Smooth muscle cell (in vitro differentiated cells): Measurements from ENCODE around the gene NFIC. TPM values are rescaled to one million over a fixed set of nuclear protein-coding genes. Genes with fewer than 3 reads are reported as not detected.
"Not testable (repeated sequence)": the region's sequence is repeated elsewhere in the genome, so short reads cannot be mapped to it uniquely, and the experiment has no call there.

ENCODE experiments used
- DNase-seq: peaks from one replicate; lab custom pipeline; 2025; ENCODE audit not compliant: unreplicated experiment; lab: John Stamatoyannopoulos, UW
- H2AFZ ChIP-seq: fragments of 200-600 bp; sonication (generic); 2 replicates; pipeline ENCODE4 v1.6.0; 2016; ENCODE audit warnings: antibody characterized with exemption, low read depth, mild to moderate bottlenecking
- H3F3A ChIP-seq: fragments of 200-600 bp; sonication (generic); 2 replicates; pipeline ENCODE4 v1.6.0; 2017; ENCODE audit warnings: antibody characterized with exemption, low read depth
- H3K27ac ChIP-seq: fragments of 200-600 bp; sonication (generic); 2 replicates; pipeline ENCODE4 v1.5.1; 2016; ENCODE audit warnings: low read depth, mild to moderate bottlenecking
- H3K27me3 ChIP-seq: fragments of 200-600 bp; sonication (generic); 2 replicates; pipeline ENCODE4 v1.6.1; 2016; ENCODE audit warnings: low read depth, mild to moderate bottlenecking
- H3K36me3 ChIP-seq: fragments of 200-600 bp; sonication (generic); 2 replicates; pipeline ENCODE4 v1.5.1; 2016; ENCODE audit warnings: low read depth
- H3K4me1 ChIP-seq: fragments of 200-600 bp; sonication (generic); 2 replicates; pipeline ENCODE4 v1.5.1; 2016; ENCODE audit warnings: low read depth
- H3K4me2 ChIP-seq: fragments of 200-600 bp; sonication (generic); 2 replicates; pipeline ENCODE4 v1.6.0; 2016; ENCODE audit warnings: mild to moderate bottlenecking
- H3K4me3 ChIP-seq: fragments of 200-600 bp; sonication (generic); 2 replicates; pipeline ENCODE4 v1.5.1; 2016; ENCODE audit warnings: mild to moderate bottlenecking
- H3K79me2 ChIP-seq: fragments of 200-600 bp; sonication (generic); 2 replicates; pipeline ENCODE4 v1.6.0; 2016; ENCODE audit warnings: low read depth, mild to moderate bottlenecking
- H3K9ac ChIP-seq: fragments of 200-600 bp; sonication (generic); 2 replicates; pipeline ENCODE4 v1.6.0; 2016; ENCODE audit warnings: low read depth
- H3K9me3 ChIP-seq: fragments of 200-600 bp; sonication (generic); replicated peaks from 2 replicates; pipeline ENCODE4 v1.5.1; 2016; ENCODE audit warnings: low read depth
- H4K20me1 ChIP-seq: fragments of 200-600 bp; sonication (generic); 2 replicates; pipeline ENCODE4 v1.6.0; 2016; ENCODE audit warnings: low read depth
- WGBS: methylation state at CpG from one replicate; pipeline ENCODE4 v1.1.7; 2016; ENCODE audit warnings: low lambda C conversion rate; 5-methylcytosine and 5-hydroxymethylcytosine counted together
- polyA plus RNA-seq: library from polyadenylated mRNA; unstranded; fragments of >200 nt; fragmentation: Nextera tagmentation; extraction: Ambion mirVana; gene quantifications from 2 replicates; pipeline ENCODE4 v1.2.1, GENCODE V29; 2016
- total RNA-seq: library from RNA; depleted of rRNA; stranded (reverse); fragments of >200 nt; gene quantifications from 2 replicates; pipeline ENCODE4 v1.2.3, GENCODE V29; 2014
- TF ChIP-seq, protein P1 (sequence below): fragments of 200-600 bp; sonication (generic); IDR thresholded peaks from 2 replicates; pipeline ENCODE4 v1.5.1; 2017; ENCODE audit warnings: borderline replicate concordance, mild to moderate bottlenecking, antibody characterized with exemption; ENCODE audit not compliant: insufficient read depth, poor library complexity, severe bottlenecking

The NFIC gene
- total and polyA plus RNA-seq, 2 experiments from 2014 or later = 7.9 to 33.2 TPM

DNA sequence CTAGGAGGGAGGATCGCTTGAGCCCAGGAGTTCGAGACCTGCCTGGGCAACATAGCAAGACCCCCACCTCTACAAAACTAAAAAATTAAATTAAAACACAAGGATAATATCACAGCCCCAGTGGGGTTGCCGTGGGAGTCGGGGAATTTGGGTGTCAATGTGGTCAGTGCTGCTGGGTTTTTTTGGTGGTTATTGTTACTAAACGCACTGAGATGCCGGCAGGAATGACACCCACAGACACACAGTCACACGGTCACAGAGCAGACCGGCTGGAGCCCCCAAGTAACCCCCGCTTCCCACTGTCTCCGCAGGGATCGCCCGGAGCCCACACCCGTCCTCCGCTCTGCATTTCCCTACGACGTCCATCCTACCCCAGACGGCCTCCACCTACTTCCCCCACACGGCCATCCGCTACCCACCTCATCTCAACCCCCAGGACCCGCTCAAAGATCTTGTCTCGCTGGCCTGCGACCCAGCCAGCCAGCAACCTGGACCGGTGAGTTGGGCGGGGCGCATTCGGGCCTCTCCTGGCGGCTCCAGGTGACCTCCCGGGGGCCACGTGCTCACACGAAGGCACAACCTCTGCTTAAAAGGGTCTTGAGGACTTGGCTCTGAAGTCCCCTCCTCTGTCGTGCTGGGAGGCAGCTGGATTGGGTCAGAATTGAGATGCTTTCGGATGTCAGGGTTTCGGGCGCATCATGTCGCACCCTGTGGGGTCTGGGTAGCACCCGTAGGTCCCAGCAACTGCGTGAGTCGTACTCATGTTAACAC is 86.0 kb downstream of the NFIC start:
- Histone ChIP-seq H3K9me3 (no peaks in the 10 kb centered on the region), H3K27ac (peak overlapping the region; percentile 89), H3K9ac (no peak overlapping the region), H3K27me3 (no peaks in the 10 kb centered on the region), H2AFZ (no peak overlapping the region), H3K79me2 (no peaks in the 10 kb centered on the region), H3K36me3 (no peaks in the 10 kb centered on the region), H3K4me1 (no peaks in the 10 kb centered on the region), H3K4me2 (no peak overlapping the region), H4K20me1 (no peaks in the 10 kb centered on the region), H3K4me3 (no peak overlapping the region), H3F3A (no peaks in the 10 kb centered on the region)
- 87% methylated on average over 38 of the region's 38 CpGs for WGBS
- DNase-seq = no peak
- TF ChIP-seq, protein P1, sequence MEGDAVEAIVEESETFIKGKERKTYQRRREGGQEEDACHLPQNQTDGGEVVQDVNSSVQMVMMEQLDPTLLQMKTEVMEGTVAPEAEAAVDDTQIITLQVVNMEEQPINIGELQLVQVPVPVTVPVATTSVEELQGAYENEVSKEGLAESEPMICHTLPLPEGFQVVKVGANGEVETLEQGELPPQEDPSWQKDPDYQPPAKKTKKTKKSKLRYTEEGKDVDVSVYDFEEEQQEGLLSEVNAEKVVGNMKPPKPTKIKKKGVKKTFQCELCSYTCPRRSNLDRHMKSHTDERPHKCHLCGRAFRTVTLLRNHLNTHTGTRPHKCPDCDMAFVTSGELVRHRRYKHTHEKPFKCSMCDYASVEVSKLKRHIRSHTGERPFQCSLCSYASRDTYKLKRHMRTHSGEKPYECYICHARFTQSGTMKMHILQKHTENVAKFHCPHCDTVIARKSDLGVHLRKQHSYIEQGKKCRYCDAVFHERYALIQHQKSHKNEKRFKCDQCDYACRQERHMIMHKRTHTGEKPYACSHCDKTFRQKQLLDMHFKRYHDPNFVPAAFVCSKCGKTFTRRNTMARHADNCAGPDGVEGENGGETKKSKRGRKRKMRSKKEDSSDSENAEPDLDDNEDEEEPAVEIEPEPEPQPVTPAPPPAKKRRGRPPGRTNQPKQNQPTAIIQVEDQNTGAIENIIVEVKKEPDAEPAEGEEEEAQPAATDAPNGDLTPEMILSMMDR = no peak

DNA sequence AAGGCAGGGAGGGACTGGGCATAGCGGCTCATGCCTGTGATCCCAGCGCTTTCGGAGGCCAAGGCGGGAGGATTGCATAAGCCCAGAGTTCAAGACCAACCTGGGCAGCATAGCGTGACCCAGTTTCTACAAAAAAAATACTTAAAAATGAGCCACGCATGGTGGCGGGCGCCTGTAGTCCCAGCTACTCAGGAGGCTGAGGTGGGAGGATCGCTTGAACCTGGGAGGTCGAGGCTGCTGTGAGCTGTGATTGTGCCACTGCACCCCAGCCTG is 86.5 kb downstream of the NFIC start:
- H3K27me3 ChIP-seq, H3K9me3 ChIP-seq, H3K79me2 ChIP-seq, H3K4me3 ChIP-seq, H3K4me2 ChIP-seq, H3K27ac ChIP-seq, H3K4me1 ChIP-seq, H2AFZ ChIP-seq, DNase-seq, H4K20me1 ChIP-seq, H3K36me3 ChIP-seq, H3F3A ChIP-seq, H3K9ac ChIP-seq: not testable (repeated sequence)
- 97% methylated on average over 10 of the region's 10 CpGs for whole genome bisulfite sequencing

DNA sequence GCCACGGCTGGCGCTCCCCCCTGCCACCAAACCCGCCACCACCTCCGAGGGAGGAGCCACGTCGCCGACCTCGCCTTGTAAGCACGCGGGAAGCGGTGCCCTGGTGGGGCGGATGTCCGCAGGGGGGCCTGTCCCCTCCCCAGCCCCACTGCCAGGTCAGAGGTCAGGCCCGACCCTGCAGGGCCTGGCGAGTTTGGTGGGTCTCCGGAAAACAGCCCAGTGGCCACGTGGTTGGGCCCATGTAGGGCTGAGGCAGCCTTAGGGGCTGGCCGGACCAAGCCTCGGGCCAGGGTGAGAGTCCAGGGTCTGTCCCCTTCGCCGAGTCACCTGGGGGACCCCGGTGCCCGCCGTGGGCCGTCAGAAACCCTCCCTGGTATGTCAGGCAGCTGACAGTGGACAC is 87.5 kb downstream of the NFIC start:
- Histone ChIP-seq H3K27me3 (no peaks in the 10 kb centered on the region), H3K9ac (no peak overlapping the region), H4K20me1 (no peaks in the 10 kb centered on the region), H3K4me2 (no peak overlapping the region), H3K36me3 (no peaks in the 10 kb centered on the region), H3K4me3 (no peak overlapping the region), H3K9me3 (no peaks in the 10 kb centered on the region), H3K27ac (no peak overlapping the region), H3F3A (peaks cover 5% of the 10 kb centered on the region), H2AFZ (no peak overlapping the region), H3K4me1 (peaks cover 10% of the 10 kb centered on the region), H3K79me2 (no peaks in the 10 kb centered on the region)
- 94% methylated on average over 23 of the region's 25 CpGs for WGBS
- DNase-seq = no peak
- TF ChIP-seq, protein P1 = no peak

DNA sequence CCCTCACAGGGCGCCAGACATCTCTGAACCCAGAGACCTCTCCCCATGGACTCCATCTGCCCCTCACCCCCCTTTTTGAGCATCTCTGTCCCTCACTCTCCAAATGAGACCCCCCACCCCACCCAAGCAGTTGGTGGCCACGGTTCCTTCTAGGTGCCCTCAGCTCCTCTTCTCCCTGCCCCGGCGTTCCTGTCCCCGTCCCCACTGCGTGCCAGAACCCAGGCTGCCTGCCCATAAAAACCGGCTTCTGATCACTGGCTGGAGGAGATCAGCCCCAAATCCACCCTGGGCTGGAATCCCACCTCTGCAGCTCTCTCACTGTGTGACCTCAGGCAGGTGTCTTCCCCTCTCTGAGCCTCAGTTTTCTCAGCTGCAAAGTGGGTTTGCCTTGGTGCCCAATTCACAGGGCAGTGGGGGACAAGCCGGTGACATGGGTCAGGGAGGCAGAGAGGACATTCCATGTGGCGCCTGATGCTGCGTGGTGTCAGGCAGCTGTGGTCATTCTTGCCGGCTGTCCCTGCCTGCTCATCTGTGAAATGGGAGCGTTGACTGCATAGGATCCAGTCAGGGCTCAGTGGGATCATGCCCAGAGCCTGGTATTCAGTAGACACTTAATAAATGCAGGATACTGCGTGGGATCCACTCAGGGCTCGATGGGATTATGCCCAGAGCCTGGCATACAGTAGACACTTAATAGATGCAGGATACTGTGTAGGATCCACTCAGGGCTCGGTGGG is 88.4 kb downstream of the NFIC start:
- H3K27ac ChIP-seq = no peak overlapping the region
- DNase-seq = no peak
- H3K79me2 ChIP-seq = no peaks in the 10 kb centered on the region
- H4K20me1 ChIP-seq = no peaks in the 10 kb centered on the region
- no peak overlapping the region for H3K9ac ChIP-seq
- H3F3A ChIP-seq = peaks cover 5% of the 10 kb centered on the region
- H2AFZ ChIP-seq = no peak overlapping the region
- H3K4me3 ChIP-seq = no peak overlapping the region
- H3K27me3 ChIP-seq = no peaks in the 10 kb centered on the region
- no peaks in the 10 kb centered on the region for H3K36me3 ChIP-seq
- no peaks in the 10 kb centered on the region for H3K9me3 ChIP-seq
- TF ChIP-seq, protein P1 = no peak
- no peak overlapping the region for H3K4me2 ChIP-seq
- 93% methylated on average over 14 of the region's 15 CpGs for WGBS
- H3K4me1 ChIP-seq = peaks cover 10% of the 10 kb centered on the region
